Ascending aorta (tissue), 2 donors: ENCODE results near the gene PRLR. TPM values are rescaled to one million over a fixed set of nuclear protein-coding genes. Genes with fewer than 3 reads are reported as not detected.

ENCODE experiments used
- DNase-seq, 2 donors: peaks; one replicate each; pipeline ENCODE4 v3.0.0-alpha.2; 2019; ENCODE audit warnings: low spot score in 2 of 2
- H3K27ac ChIP-seq, 2 donors: fragments of 200-600 bp; sonication (generic); one replicate each; pipeline ENCODE4 v1.5.1; 2016 to 2017; ENCODE audit warnings: mild to moderate bottlenecking in 1 of 2
- H3K27me3 ChIP-seq: fragments of 200-600 bp; sonication (generic); one replicate; pipeline ENCODE4 v1.5.1; 2017
- H3K36me3 ChIP-seq, 2 donors: fragments of 200-600 bp; sonication (generic); one replicate each; pipeline ENCODE4 v1.5.1; 2016
- H3K4me1 ChIP-seq, 2 donors: fragments of 200-600 bp; sonication (generic); one replicate each; pipeline ENCODE4 v1.5.1; 2016 to 2017; ENCODE audit warnings: mild to moderate bottlenecking in 1 of 2
- H3K4me3 ChIP-seq, 2 donors: fragments of 200-600 bp; sonication (generic); one replicate each; pipeline ENCODE4 v1.5.1; 2016 to 2017; ENCODE audit warnings: mild to moderate bottlenecking in 1 of 2
- H3K9me3 ChIP-seq, 2 donors: fragments of 200-600 bp; sonication (generic); one replicate each; pipeline ENCODE4 v1.5.1; 2016
- CTCF ChIP-seq, 3 experiments: fragments of 200-600 bp in 2 of 3; fragments of 450-650 bp in 1 of 3; sonication (generic) in 2 of 3; IDR thresholded peaks; one replicate each; pipeline ENCODE4 v1.5.1; 2016 to 2019; ENCODE audit warnings: antibody characterized with exemption in 3 of 3, mild to moderate bottlenecking in 1 of 3, moderate library complexity in 1 of 3
- intact Hi-C: fragments of 100-400 bp; cut with DNase I; formaldehyde crosslinking; loops from one replicate; pipeline ENCODE4 v1.15.1; 2023
- total RNA-seq: library from RNA; depleted of rRNA; stranded (reverse); fragments of >200 nt; gene quantifications from one replicate; pipeline ENCODE4 v1.1.0, GENCODE V29; 2016

The PRLR gene
- total RNA-seq, 1 donor from 2014 or later = 0.43 TPM

DNA sequence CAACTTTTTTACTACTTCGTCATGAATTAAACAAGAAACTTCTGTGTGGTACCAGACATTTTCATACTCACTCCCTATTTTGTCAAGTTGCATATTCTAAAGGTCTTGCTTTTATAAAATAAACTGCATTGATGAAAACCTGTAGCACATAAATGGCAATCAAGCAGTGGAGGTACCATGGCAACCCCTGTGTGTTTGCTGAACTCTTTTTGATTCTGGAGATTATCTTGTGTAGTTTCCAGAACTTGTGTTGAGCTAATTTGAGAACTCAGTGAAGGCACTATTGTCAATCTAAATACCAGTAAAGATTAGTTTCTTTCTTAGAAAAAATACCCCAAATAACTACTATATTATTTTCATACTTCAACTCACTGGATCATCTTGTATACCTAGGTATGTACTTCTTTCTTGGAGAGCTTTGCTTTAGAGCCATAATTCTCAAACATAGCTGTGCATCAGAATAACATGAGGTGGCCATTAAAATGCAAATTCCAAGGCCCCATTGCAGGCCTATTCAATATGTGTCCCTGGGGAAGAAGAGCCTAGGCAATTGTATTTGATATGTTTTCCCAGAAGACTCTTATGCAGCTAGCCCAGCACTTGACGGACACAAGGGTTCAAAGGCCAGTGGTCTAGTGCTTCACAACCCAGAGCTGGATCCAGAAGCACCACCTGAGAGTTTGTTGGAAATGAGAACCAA is 9.8 kb upstream of the PRLR start:
- H3K4me1 ChIP-seq = no peaks in the 10 kb centered on the region
- intact Hi-C loops = no loop called here
- no peak overlapping the region for H3K27ac ChIP-seq
- TF ChIP-seq CTCF (IDR thresholded peaks at IDR 0.05) = no peak
- no peaks in the 10 kb centered on the region for H3K9me3 ChIP-seq
- no peaks in the 10 kb centered on the region for H3K36me3 ChIP-seq
- DNase-seq = no peak
- H3K4me3 ChIP-seq = no peak overlapping the region
- no peaks in the 10 kb centered on the region for H3K27me3 ChIP-seq

DNA sequence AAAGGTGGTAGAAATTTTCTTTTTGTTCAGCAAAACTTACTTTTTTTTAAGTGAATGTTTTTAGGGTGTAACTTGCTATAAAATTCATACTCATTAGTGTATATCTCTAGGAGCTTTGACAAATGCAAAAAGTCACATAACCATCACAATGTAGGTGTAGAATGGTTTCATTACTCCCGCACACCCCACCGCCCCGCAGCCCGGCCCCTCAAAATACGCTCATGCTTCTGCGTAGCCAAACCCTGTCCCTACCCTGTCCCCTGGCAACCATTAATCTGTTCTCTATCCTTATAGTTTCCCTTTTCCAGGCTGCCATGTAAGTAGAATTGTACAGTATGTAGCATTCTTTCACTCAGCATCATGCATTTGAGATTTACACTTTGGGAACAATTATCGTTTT is 9.2 kb upstream of the PRLR start:
- Histone ChIP-seq H3K9me3 (no peaks in the 10 kb centered on the region), H3K4me1 (no peaks in the 10 kb centered on the region), H3K27me3 (no peaks in the 10 kb centered on the region), H3K36me3 (no peaks in the 10 kb centered on the region), H3K4me3 (no peak overlapping the region), H3K27ac (no peak overlapping the region)
- no peak for TF ChIP-seq CTCF (IDR thresholded peaks at IDR 0.05)
- no peak for DNase-seq
- intact Hi-C loops = no loop called here

DNA sequence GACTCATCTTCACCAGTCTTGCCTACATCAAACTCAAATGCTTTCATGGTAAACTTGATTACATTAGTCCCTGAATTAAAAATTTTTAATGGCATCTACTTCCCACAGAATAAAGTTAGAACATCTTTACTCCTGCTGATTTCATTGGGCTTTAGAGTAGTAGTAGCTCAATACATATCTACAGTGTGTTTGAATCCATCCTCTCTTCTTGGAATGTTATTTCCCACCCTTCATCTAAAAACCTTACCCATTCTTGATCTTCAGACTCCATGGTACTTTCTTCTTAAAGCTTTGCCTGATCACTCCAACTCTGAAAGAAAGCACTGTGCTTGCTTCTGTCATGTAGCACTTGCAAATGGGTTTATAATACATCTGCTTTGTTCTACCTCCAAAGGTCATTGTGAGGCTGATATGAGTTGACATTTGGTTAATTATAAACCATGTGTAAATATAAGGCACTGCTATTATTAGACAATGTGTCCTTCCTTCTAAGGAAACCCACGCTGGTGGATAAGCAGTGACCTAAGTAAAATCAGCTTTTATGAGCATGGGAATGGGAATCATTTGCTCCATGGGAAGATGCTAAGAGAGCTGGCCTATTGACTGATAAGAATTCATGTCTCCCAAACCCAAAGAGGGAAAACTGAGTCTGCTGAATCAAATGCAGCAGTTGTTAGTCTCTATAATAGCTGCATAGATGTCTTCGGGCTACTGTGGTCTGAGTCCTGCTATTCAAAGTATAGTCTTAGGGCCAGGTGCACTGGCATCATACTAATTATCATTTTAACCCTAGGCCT is 7.5 kb upstream of the PRLR start:
- H3K9me3 ChIP-seq = no peaks in the 10 kb centered on the region
- no peak overlapping the region for H3K27ac ChIP-seq
- TF ChIP-seq CTCF (IDR thresholded peaks at IDR 0.05) = no peak
- intact Hi-C loops = no loop called here
- no peaks in the 10 kb centered on the region for H3K4me1 ChIP-seq
- H3K4me3 ChIP-seq = no peak overlapping the region
- no peaks in the 10 kb centered on the region for H3K36me3 ChIP-seq
- DNase-seq = no peak
- no peaks in the 10 kb centered on the region for H3K27me3 ChIP-seq

DNA sequence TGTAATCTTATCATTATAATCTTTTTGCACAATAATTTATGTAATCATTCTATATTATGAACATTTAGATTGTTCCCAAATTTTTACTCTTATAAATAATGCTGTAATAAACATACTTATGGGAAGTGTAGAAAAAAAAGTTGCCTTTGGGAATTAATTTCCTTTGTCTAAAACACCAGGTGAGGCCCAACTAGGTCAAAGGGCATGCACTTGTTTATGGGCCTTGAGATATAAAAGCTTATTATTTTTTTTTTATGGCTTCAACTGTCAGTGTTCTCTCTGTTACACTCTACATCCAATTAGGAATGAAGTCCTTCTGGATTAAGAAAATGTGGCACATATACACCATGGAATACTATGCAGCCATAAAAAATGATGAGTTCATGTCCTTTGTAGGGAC is 6.5 kb upstream of the PRLR start:
- no peak for TF ChIP-seq CTCF (IDR thresholded peaks at IDR 0.05)
- Histone ChIP-seq H3K36me3 (no peaks in the 10 kb centered on the region), H3K4me1 (no peaks in the 10 kb centered on the region), H3K27ac (no peak overlapping the region), H3K27me3 (no peaks in the 10 kb centered on the region), H3K9me3 (no peaks in the 10 kb centered on the region), H3K4me3 (no peak overlapping the region)
- DNase-seq = no peak
- intact Hi-C loops = no loop called here

- Histone ChIP-seq H3K27me3 (no peaks in the 10 kb centered on the region), H3K27ac (no peak overlapping the region), H3K9me3 (no peaks in the 10 kb centered on the region), H3K4me1 (peaks cover 0 to 11% of the 10 kb centered on the region in 2 donors), H3K4me3 (no peak overlapping the region), H3K36me3 (no peaks in the 10 kb centered on the region)
- no peak for TF ChIP-seq CTCF (IDR thresholded peaks at IDR 0.05)
- no peak for DNase-seq
- intact Hi-C loops = no loop called here
Measured at GRCh38 chr5:35233601-35234000, 3.3 kb upstream of the PRLR start.
